ENCODE results near the gene TTC3. TPM values are rescaled to one million over a fixed set of nuclear protein-coding genes. Genes with fewer than 3 reads are reported as not detected.

TTC3 gene
- total and polyA plus RNA-seq, 9 of the 15 experiments (the other 6 are each of a cell fraction or from before 2014, with no cell fraction given): 17.5 to 92.0 (median 59.5) TPM

DNA sequence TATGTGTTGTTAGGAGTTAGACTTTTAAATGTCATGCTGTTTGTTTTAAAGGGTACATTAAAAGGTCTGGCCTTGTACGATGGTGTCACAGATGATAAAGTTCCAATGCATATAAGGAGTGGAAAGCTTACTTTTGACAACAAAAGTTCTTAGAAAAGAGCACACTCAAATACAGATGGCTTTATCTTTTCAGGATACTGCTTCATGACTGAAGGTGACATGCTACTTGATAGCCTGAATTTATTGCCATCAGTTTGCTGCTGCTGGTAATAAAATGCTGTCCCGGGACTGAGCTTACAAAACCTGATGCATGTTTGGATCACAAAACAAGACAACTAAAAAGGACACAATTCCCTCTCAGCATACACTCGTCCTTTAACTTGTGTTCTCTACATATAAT, 84.9 kb downstream of the TTC3 start (continued):
- TF ChIP-seq KLF13 (tag; IDR thresholded peaks at IDR 0.05; ENCODE audit: borderline replicate concordance, low read depth) (no peak), CXXC5 (CRISPR knock-in tag; IDR thresholded peaks at IDR 0.05) (no peak), ZNF584 (CRISPR knock-in tag; IDR thresholded peaks at IDR 0.05; ENCODE audit: low read depth) (no peak), SMAD2 (IDR thresholded peaks at IDR 0.05; ENCODE audit: low read depth, low read length) (no peak), ZBTB1 (CRISPR knock-in tag; IDR thresholded peaks at IDR 0.05; ENCODE audit: borderline replicate concordance, low read depth) (no peak), ZNF717 (CRISPR knock-in tag; IDR thresholded peaks at IDR 0.05) (no peak), RFX1 (IDR thresholded peaks at IDR 0.05) (no peak), CBX8 (IDR thresholded peaks at IDR 0.05; ENCODE audit: borderline replicate concordance, extremely low read depth, low read depth, low read length, poor library complexity, severe bottlenecking) (no peak), RB1 (IDR thresholded peaks at IDR 0.05; ENCODE audit: low read depth) (no peak), CBFA2T3 (IDR thresholded peaks at IDR 0.05) (peak; percentile 83), POLR3G (IDR thresholded peaks at IDR 0.05; ENCODE audit: extremely low read depth, insufficient read length, insufficient replicate concordance) (no peak), HDAC1 (IDR thresholded peaks at IDR 0.05) (0 out of 4 replicates have a peak, but pooled peaks of 1 of the 2 experiments have one; percentile 21), ARNT (IDR thresholded peaks at IDR 0.05) (0 out of 4 replicates have a peak, but pooled peaks of 1 of the 2 experiments have one; percentile 63), CTCF (IDR thresholded peaks at IDR 0.05 in 2 of 3, conservative IDR thresholded peaks at IDR 0.05 in 1 of 3; ENCODE audit: insufficient read depth in 2 of 3, low read depth in 1 of 3, low read length in 3 of 3) (no peak), NRF1 (conservative IDR thresholded peaks at IDR 0.05 in 1 of 2, IDR thresholded peaks at IDR 0.05 in 1 of 2) (no peak), ZNF224 (CRISPR knock-in tag; IDR thresholded peaks at IDR 0.05) (no peak), KAT2B (IDR thresholded peaks at IDR 0.05; ENCODE audit: low read depth, low read length) (no peak), GTF3C2 (IDR thresholded peaks at IDR 0.05; ENCODE audit: borderline replicate concordance, extremely low read depth, insufficient read length) (no peak), GTF2A2 (tag; IDR thresholded peaks at IDR 0.05) (no peak), MYNN (IDR thresholded peaks at IDR 0.05) (no peak), MYNN (CRISPR knock-in tag; IDR thresholded peaks at IDR 0.05) (no peak)
- TF ChIP-seq, protein P1, sequence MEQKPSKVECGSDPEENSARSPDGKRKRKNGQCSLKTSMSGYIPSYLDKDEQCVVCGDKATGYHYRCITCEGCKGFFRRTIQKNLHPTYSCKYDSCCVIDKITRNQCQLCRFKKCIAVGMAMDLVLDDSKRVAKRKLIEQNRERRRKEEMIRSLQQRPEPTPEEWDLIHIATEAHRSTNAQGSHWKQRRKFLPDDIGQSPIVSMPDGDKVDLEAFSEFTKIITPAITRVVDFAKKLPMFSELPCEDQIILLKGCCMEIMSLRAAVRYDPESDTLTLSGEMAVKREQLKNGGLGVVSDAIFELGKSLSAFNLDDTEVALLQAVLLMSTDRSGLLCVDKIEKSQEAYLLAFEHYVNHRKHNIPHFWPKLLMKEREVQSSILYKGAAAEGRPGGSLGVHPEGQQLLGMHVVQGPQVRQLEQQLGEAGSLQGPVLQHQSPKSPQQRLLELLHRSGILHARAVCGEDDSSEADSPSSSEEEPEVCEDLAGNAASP (IDR thresholded peaks at IDR 0.05): no peak
- TF ChIP-seq, protein P2, sequence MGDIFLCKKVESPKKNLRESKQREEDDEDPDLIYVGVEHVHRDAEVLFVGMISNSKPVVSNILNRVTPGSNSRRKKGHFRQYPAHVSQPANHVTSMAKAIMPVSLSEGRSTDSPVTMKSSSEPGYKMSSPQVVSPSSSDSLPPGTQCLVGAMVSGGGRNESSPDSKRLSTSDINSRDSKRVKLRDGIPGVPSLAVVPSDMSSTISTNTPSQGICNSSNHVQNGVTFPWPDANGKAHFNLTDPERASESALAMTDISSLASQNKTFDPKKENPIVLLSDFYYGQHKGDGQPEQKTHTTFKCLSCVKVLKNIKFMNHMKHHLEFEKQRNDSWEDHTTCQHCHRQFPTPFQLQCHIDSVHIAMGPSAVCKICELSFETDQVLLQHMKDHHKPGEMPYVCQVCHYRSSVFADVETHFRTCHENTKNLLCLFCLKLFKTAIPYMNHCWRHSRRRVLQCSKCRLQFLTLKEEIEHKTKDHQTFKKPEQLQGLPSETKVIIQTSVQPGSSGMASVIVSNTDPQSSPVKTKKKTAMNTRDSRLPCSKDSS (IDR thresholded peaks at IDR 0.05; ENCODE audit: low read depth, partially characterized antibody): no peak
